IPS DF 6.9 (cell line): ENCODE results near the gene PAWR.

Experiments used
- DNase-seq: peaks from one replicate; pipeline ENCODE4 v3.0.0-alpha.2; 2013; ENCODE audit warnings: low read depth, low spot score
- H3K27ac ChIP-seq: one replicate; pipeline ENCODE4 v1.5.1; 2013; ENCODE audit warnings: low read length, control low read depth
- H3K27me3 ChIP-seq: 2 replicates; pipeline ENCODE4 v1.6.1; 2013; ENCODE audit warnings: mild to moderate bottlenecking, low read length; ENCODE audit not compliant: control insufficient read depth, insufficient read depth
- H3K36me3 ChIP-seq: 2 replicates; pipeline ENCODE4 v1.6.1; 2013; ENCODE audit warnings: low read length; ENCODE audit not compliant: control insufficient read depth, insufficient read depth
- H3K4me1 ChIP-seq: 2 replicates; pipeline ENCODE4 v1.6.1; 2013; ENCODE audit warnings: low read length; ENCODE audit not compliant: control insufficient read depth, insufficient read depth
- H3K4me3 ChIP-seq: 2 replicates; pipeline ENCODE4 v1.5.1; 2013; ENCODE audit warnings: mild to moderate bottlenecking, low read length
- H3K9me3 ChIP-seq: 2 replicates; pipeline ENCODE4 v1.6.1; 2013; ENCODE audit warnings: low read length, inconsistent platforms; ENCODE audit not compliant: control insufficient read depth, insufficient read depth
- WGBS: extraction: QIAGEN DNeasy Blood & Tissue Kit; methylation state at CpG from one replicate; pipeline ENCODE4 v1.1.7; 2013; ENCODE audit warnings: mixed read lengths, missing lambda C conversion rate; ENCODE audit not compliant: insufficient read length, insufficient coverage; 5-methylcytosine and 5-hydroxymethylcytosine counted together

Gene PAWR, protein sequence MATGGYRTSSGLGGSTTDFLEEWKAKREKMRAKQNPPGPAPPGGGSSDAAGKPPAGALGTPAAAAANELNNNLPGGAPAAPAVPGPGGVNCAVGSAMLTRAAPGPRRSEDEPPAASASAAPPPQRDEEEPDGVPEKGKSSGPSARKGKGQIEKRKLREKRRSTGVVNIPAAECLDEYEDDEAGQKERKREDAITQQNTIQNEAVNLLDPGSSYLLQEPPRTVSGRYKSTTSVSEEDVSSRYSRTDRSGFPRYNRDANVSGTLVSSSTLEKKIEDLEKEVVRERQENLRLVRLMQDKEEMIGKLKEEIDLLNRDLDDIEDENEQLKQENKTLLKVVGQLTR

DNA sequence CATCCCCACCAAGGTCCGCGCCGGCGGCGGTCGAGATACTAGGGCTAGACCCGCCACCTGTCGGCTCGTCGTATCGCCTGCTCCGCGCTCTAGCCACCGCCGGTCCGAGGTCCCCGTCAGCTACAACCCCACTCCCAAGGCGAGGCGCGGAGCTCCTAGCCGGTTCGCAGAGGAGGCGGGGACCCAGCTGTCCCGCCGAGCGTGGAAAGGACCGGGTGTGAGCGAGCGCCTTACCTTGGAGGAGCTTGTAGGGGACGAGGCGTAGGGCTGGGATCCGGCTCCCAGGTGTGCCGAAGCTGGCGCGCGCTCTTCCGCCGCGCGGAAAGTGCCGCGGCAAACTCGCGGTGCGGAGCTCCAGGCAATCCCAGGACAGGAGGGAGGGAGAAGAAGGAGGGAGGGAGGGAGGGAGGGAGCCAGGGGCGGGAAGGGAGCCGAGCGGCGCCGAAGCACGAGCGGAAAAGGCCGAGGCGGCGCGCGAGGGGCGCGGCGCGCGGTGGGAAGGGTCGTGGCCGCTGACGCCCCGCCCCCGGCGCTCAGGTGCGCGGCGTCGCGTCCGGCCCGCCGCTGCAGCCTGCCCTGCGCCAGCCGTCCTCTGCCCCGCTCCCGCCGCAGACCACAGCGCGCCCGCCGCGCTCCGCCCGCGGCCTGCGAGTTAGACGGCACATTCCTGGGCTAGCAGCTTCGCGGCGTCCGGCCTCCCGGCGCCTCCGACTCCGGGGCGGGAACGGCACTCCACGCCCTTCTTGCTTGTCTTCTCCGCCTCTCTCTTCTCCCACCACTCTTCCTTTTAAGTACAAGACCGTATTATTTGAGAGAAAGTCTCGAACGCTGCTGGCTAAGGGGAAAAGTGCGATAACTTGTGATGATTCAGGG is at the start of gene PAWR:
Gene PAWR (minus strand): TSS at position 327 of the 873 bp plus-strand sequence. CDS start 720 bp downstream, outside the sequence.
- no CpG with 5 or more reads among the region's 107 CpGs for WGBS

DNA sequence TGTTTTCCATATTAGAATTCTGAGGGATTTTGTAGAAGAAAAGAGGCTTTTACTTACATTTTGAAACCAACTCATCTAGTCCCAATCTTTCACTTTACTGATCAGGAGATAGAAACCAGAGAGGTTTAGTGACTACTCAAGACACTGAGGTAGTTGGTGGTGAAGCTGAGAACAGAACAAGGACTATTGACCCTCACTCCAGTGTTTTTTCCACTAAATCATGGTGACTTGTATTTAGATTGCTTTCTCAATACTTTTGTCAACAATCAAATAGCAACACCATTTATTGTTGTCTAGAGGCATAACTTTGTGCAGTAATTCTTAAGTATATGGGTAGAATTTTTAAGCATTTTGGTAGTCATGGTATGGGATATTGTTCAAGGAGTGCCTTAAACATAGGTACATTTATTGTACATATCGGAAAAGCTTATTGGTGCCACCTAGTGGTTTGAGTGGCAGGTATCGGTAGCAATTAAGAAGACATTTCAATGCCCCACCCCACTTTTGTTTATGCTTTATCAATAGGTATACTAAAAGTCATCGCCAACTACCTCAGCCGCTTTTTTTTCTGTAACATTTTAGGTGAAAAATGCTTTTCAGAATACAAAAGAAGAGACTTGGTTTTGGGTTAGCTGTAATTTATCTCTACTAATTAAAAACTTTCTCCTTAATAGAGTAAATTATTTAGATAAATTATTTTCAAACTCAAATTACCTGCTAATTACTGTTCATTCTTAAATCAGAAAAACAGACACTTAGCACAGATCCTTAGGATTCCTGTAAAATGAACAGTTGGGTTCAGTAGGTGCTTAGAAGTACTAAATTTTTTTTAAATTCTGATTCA is 47.3 kb upstream of the PAWR start:
- Histone ChIP-seq H3K36me3 (no peaks in the 10 kb centered on the region), H3K4me1 (no peaks in the 10 kb centered on the region), H3K9me3 (no peaks in the 10 kb centered on the region), H3K4me3 (no peak overlapping the region), H3K27ac (no peak overlapping the region), H3K27me3 (no peaks in the 10 kb centered on the region)
- peak; percentile 20 for DNase-seq
- no CpG with 5 or more reads among the region's 4 CpGs for WGBS

More for the DNA sequence above, at the start of gene PAWR:
- Histone ChIP-seq H3K4me3 (peak within 1 kb of the TSS; percentile 58), H3K27ac (no peak within 1 kb of the TSS), H3K27me3 (no peaks in the 10 kb centered on the region), H3K4me1 (no peaks in the 10 kb centered on the region), H3K36me3 (no peaks in the 10 kb centered on the region), H3K9me3 (no peaks in the 10 kb centered on the region)
- DNase-seq, result peak; percentile 70

DNA sequence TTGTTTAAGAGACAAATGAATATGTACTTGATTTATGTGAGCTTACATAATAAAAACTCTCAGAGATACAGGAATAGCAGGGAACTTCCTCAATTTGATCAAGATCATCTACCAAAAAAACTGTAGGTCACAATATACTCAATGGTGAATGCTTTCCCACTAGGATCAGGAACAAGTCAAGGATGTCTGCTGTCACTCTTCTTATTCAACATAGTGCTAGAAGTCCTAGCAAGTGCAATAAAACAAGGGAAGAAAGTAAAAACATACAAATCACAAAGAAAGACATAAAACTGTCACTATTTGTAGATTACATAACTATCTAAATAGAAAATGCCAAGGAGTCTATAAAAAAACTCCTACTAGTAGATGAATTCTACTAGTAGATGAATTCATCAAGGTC is 41.9 kb upstream of the PAWR start:
- no peaks in the 10 kb centered on the region for H3K9me3 ChIP-seq
- H3K27me3 ChIP-seq, result no peaks in the 10 kb centered on the region
- no peak overlapping the region for H3K27ac ChIP-seq
- no peaks in the 10 kb centered on the region for H3K4me1 ChIP-seq
- no peaks in the 10 kb centered on the region for H3K36me3 ChIP-seq
- no peak overlapping the region for H3K4me3 ChIP-seq
- no peak for DNase-seq

DNA sequence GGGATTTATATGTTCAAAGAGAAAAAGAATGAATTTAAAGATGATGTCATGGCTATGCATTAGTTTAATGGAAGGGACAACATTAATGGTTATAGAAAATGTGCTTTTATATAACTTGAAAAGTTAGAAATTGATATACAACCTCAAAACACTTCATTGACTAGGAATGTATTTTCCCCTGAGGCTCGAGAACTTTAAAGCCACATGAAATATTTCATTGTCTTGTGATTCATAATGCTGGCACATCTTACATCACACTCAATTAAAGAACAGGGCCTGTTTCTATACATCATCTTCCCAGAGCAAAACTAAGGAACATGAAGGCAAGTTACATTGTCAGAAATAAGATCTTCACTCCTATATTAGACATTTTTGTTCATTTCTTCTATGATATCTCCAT is 35.2 kb upstream of the PAWR start:
- Histone ChIP-seq H3K9me3 (no peaks in the 10 kb centered on the region), H3K27ac (no peak overlapping the region), H3K4me1 (no peaks in the 10 kb centered on the region), H3K36me3 (no peaks in the 10 kb centered on the region), H3K27me3 (no peaks in the 10 kb centered on the region), H3K4me3 (no peak overlapping the region)
- no CpG with 5 or more reads among the region's 1 CpG for WGBS
- no peak for DNase-seq

DNA sequence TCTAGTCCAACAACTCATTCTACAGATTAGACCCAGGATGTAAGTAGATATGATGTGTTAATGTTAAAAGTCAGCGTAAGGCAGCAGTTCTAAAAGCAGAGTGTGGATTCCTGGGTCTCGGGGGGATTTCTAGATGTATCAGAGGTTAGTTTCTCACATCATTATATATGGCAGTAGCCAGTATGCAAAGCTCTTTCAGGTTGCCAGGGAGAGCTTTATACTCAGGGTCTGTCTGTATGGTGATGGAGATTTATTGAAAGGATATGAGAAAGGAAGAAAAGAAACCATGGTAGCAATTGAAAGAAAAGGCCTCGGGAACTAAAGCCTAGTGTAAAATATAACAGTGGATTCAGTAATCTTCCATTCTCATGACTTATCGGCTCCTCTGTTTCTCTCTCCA is 26.2 kb upstream of the PAWR start:
- Histone ChIP-seq H3K27ac (no peak overlapping the region), H3K27me3 (no peaks in the 10 kb centered on the region), H3K36me3 (no peaks in the 10 kb centered on the region), H3K9me3 (no peaks in the 10 kb centered on the region), H3K4me1 (no peaks in the 10 kb centered on the region), H3K4me3 (no peak overlapping the region)
- no CpG with 5 or more reads among the region's 4 CpGs for WGBS
- no peak for DNase-seq

DNA sequence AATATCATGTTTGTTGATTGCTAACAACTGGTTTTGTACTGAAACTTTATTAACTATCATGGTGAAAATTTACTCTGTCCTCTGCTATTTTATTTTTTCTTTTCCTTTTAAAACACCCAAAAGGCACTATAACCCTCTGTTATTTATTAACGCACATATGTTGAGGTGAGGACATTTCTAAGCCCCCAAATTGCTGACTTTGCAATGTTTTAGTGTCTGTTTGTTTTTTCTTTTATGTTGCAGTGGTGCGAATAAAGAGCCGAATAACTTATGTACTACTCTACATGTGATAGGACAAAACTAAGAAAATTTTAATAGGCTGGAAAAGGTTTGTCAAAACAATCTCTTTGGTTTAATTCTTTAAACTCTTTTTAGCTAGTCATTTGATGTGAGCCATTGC is 24.5 kb upstream of the PAWR start:
- Histone ChIP-seq H3K4me3 (no peak overlapping the region), H3K4me1 (no peaks in the 10 kb centered on the region; the same call in 1 of the 2 replicates), H3K27me3 (no peaks in the 10 kb centered on the region), H3K27ac (no peak overlapping the region), H3K36me3 (no peaks in the 10 kb centered on the region), H3K9me3 (no peaks in the 10 kb centered on the region)
- DNase-seq, result no peak
- WGBS, result no CpG with 5 or more reads among the region's 3 CpGs

DNA sequence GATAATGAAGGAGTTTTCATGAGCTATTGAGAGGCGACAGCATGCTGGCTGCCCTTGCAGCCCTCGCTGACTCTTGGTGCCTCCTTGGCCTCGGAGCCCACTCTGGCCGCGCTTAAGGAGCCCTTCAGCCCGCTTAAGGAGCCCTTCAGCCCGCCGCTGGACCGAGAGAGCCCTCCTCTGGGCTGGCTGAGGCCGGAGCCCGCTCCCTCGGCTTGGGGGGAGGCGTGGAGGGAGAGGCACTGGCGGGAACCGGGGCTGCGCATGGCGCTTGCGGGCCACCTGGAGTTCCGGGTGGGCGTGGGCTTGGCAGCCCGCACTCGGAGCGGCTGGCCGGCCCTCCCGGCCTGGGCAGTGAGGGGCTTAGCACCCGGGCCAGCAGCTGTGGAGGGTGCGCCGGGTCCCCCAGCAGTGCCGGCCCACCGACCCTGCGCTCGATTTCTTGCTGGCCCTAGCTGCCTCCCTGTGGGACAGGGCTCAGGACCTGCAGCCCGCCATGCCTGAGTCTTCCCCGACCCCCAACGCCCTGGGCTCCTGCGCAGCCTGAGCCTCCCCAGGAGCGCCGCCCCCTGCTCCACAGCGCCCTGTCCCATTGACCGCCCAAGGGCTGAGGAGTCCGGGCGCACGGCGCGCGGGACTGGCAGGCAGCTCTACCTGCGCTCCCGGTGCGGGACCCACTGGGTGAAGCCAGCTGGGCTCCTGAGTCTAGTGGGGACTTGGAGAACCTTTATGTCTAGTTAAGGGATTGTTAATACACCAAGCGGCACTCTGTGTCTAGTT is 20.1 kb upstream of the PAWR start:
- no peak for DNase-seq
- no peaks in the 10 kb centered on the region for H3K36me3 ChIP-seq
- H3K9me3 ChIP-seq, result no peaks in the 10 kb centered on the region
- no peak overlapping the region for H3K27ac ChIP-seq
- no peak overlapping the region for H3K4me3 ChIP-seq
- WGBS, result no CpG with 5 or more reads among the region's 50 CpGs
- no peaks in the 10 kb centered on the region; the same call in 1 of the 2 replicates for H3K4me1 ChIP-seq
- no peaks in the 10 kb centered on the region for H3K27me3 ChIP-seq

DNA sequence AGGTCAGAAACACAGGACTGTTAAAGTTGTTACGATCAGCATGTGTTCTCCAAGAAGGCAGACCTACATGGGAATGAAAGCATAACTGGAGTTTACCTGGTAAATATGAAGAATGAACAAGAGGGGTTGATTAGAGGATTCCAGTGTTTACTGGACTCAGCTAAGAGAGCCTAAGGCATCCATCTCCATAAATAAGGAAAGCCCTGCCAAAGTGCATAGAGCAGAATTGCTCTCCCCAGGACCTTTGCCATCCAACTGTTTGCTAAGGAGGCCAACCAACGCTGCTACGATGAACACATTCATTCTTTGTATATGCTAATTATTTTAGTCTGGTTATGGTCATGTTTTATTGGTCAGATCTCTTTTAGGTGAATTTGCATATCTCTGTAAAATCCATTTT is 17.1 kb upstream of the PAWR start:
- no peaks in the 10 kb centered on the region for H3K36me3 ChIP-seq
- WGBS, result no CpG with 5 or more reads among the region's 3 CpGs

DNA sequence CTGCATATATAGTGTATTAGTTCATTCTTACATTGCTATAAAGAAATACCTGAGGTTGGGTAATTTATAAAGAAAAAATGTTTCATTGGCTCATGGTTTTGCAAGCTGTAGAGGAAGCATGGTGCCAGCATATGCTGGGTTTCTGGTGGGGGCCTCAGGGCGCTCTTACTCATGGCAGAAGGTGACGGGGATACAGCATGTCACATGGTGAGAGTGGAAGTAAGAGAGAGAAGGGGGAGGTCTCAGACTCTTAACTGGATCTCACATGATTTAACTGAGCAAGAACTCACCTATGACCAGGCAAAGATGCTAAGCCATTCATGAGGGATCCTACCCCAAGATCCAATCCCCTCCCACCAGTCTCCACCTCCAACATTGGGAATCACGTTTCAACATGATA is 15.9 kb upstream of the PAWR start:
- H3K27me3 ChIP-seq, result no peaks in the 10 kb centered on the region
- WGBS, result no CpG with 5 or more reads among the region's 3 CpGs
- no peak overlapping the region for H3K27ac ChIP-seq
- H3K9me3 ChIP-seq, result no peaks in the 10 kb centered on the region
- H3K36me3 ChIP-seq, result no peaks in the 10 kb centered on the region
- no peak for DNase-seq
- H3K4me3 ChIP-seq, result no peak overlapping the region
- H3K4me1 ChIP-seq, result no peaks in the 10 kb centered on the region; the same call in 1 of the 2 replicates

More for the DNA sequence above, 17.1 kb upstream of the PAWR start:
- no peak for DNase-seq
- Histone ChIP-seq H3K27ac (no peak overlapping the region), H3K4me1 (no peaks in the 10 kb centered on the region; the same call in 1 of the 2 replicates), H3K27me3 (no peaks in the 10 kb centered on the region), H3K4me3 (no peak overlapping the region), H3K9me3 (no peaks in the 10 kb centered on the region)
